ENCODE data around the gene SMIM35. TPM values are rescaled to one million over a fixed set of nuclear protein-coding genes. Genes with fewer than 3 reads are reported as not detected.
"Not testable (repeated sequence)": the region's sequence is repeated elsewhere in the genome, so short reads cannot be mapped to it uniquely, and the experiment has no call there.

The SMIM35 gene
- polyA plus RNA-seq, 4 donors = 0.08 to 0.29 (median 0.13) TPM

- no peak for DNase-seq (ENCODE audit: low read depth in 4 of 4, low spot score in 3 of 4)
Observed at GRCh38 chr11:117993988-117994745, 92.6 kb downstream of the SMIM35 start.

DNA sequence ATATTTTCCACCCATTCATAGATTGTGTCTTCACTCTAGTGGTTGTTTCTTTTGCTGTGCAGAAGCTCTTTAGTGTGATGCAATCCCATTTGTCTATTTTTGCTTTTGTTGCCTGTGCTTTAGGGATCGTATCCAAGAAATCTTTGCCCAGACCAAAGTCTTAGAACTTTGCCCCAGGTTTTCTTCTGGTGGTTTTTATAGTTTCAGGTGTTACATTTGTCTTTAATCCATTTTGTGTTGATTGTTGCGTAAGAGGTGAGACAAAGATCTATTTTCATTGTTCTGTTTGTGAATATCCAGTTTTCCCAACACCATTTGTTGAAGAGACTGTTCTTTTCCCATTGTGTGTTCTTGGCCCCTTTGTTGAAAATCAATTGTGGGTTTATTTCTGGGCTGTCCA, 94.1 kb downstream of the SMIM35 start:
- no peak for DNase-seq (ENCODE audit: low read depth in 4 of 4, low spot score in 3 of 4)

DNA sequence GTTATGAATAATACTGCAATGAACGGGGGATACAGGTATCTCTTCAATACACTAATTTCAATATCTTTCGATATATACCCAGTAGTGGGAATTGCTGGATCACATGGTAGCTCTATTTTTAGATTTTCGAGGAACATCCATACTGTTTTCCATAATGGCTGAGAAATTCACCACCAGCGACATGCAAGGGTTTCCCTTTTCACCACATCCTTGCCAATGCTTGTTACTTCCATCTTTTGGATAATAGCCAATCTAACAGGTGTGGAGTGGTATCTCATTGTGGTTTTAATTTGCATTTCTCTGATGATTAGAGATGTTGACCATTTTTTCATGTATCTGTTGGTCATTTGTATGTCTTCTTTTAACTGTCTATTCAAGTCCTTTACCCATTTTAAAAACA, 94.6 kb downstream of the SMIM35 start:
- no peak for DNase-seq (ENCODE audit: low read depth in 4 of 4, low spot score in 3 of 4)

DNA sequence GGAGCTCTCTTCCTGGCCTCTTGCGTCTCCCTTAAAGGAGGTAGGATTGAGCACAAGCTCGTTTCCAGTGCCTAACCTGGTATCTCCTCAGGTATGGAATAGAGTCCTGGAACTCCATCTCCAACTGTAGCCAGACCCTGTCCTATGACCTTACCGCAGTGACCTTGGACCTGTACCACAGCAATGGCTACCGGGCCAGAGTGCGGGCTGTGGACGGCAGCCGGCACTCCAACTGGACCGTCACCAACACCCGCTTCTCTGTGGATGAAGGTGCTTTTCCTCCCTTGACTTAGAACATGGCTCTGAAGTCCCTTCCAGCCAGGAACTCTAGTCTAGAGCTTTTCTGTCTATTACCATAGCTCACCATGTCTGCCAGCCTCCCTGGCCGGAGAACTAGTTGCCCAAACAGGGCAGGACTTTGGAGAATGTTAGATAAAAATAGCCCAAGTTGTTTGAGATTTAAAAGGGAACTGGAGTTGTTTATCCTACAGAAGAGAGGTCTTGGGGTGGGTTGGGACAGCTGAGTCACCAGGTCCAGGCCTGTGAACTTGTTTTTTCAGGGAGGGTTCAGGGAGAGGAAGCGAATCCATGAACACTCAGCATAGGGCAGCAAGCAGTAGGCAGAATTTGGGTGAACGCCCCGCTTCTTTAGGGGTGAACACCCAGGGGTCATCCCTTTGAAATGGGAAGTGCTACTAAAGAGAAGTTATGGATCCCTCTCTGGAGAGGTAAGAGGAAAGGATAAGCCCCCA, 97.2 kb downstream of the SMIM35 start:
- DNase-seq (ENCODE audit: low read depth in 4 of 4, low spot score in 3 of 4) = no peak

GRCh38 chr11:117986981-117987574, 99.7 kb downstream of the SMIM35 start:
- no peak for DNase-seq (ENCODE audit: low read depth in 4 of 4, low spot score in 3 of 4)

GRCh38 chr11:117985953-117986887, 100.5 kb downstream of the SMIM35 start, which contains the start of gene IL10RA:
IL10RA (plus strand) TSS chr11:117986394; CDS start chr11:117986468, 74 bp downstream.
- DNase-seq (ENCODE audit: low read depth in 4 of 4, low spot score in 3 of 4) = peak; percentile 47 to 69 (median 62)

- no peak for DNase-seq (ENCODE audit: low read depth in 4 of 4, low spot score in 3 of 4)
Observed at GRCh38 chr11:117984476-117984875, 102.3 kb downstream of the SMIM35 start.

- DNase-seq (ENCODE audit: low read depth in 4 of 4, low spot score in 3 of 4) = no peak
Observed at GRCh38 chr11:117983163-117983475, 103.6 kb downstream of the SMIM35 start.

DNA sequence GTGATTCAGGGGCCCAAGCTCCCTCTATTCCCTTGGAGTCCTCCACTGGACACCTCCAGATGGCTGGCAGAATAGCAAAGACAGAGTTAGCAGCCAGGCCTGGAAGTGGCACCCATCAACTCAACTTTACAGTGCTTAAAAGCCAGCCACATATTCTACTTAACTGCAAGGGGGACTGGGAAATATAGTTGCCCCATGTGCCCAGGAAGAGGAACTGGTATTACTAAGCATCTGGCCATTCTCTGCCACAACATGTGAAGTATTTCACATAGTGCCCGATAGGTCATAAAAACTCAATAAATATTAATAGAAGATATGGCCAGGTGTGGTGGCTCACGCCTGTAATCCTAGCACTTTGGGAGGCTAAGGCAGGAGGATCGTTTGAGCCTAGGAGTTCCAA, 106.0 kb downstream of the SMIM35 start:
- no peak for DNase-seq (ENCODE audit: low read depth in 4 of 4, low spot score in 3 of 4)

- no peak for DNase-seq (ENCODE audit: low read depth in 4 of 4, low spot score in 3 of 4)
Observed at GRCh38 chr11:117980280-117980679, 106.5 kb downstream of the SMIM35 start.

GRCh38 chr11:117979481-117980211, 107.1 kb downstream of the SMIM35 start:
- no peak for DNase-seq (ENCODE audit: low read depth in 4 of 4, low spot score in 3 of 4)

GRCh38 chr11:117978991-117979390, 107.8 kb downstream of the SMIM35 start:
- no peak for DNase-seq (ENCODE audit: low read depth in 4 of 4, low spot score in 3 of 4)

GRCh38 chr11:117978291-117978910, 108.4 kb downstream of the SMIM35 start:
- not testable (repeated sequence) for DNase-seq (ENCODE audit: low read depth in 4 of 4, low spot score in 3 of 4)

DNA sequence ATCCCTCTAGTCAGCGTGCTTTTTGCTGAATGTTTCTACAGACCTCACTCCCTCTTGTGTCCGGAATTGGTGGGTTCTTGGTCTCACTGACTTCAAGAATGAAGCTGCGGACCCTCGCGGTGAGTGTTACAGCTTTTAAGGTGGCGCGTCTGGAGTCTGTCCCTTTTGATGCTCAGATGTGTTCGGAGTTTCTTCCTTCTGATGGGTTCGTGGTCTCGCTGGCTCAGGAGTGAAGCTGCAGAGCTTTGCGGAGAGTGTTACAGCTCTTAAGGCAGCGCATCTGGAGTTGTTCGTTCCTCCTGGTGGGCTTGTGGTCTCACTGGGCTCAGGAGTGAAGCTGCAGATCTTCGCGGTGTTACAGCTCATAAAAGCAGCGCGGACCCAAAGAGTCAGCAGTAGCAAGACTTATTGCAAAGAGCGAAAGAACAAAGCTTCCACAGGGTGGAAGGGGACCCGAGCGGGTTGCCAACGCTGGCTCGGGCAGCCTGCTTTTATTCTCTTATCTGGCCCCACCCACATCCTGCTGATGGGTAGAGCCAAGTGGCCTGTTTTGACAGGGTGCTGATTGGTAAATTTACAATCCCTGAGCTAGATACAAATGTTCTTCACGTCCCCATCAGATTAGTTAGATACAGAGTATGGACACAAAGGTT, 109.0 kb downstream of the SMIM35 start:
- not testable (repeated sequence) for DNase-seq (ENCODE audit: low read depth in 4 of 4, low spot score in 3 of 4)

GRCh38 chr11:117977029-117977428, 109.7 kb downstream of the SMIM35 start:
- DNase-seq (ENCODE audit: low read depth in 4 of 4, low spot score in 3 of 4) = no peak

DNA sequence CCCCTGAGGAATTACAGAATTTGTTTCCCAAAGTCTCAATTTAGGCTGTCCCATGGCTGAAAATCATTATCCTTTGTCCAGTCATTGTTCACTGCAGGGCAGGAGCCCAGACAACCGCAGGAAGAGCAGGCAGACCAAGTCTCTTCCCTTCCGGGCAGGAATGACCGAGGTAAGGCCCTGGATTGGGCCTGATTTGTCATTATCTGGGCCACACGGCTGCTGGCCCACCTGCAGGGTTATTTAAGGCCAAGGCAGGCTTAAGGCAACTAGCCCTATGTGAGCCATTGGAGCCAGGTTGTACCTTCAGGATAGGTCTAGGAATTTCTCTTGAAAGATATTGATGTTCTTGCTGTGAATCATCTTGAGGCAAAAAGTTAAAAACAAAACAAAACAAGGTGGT, 110.3 kb downstream of the SMIM35 start:
- no peak for DNase-seq (ENCODE audit: low read depth in 4 of 4, low spot score in 3 of 4)

DNA sequence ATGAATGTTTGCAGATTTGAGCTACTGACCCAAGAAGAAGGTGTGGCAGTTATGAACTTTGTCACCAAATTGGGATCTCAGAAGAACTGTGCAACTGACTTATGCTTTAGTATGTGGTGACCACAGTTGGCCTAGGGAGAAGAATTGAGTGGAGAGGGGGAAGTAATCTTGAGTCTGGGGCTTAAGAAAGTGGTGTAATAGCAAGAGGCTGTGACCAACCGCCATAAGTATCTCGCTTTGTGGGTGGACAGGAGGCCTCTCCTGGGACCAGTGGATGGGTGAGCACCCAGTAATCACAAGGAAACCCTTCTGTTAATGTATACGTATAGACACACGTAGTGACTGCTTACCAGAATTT, 113.3 kb downstream of the SMIM35 start:
- no peak for DNase-seq (ENCODE audit: low read depth in 4 of 4, low spot score in 3 of 4)

GRCh38 chr11:117972629-117973502, 113.9 kb downstream of the SMIM35 start:
- DNase-seq (ENCODE audit: low read depth in 4 of 4, low spot score in 3 of 4) = no peak

Data from right renal pelvis (tissue), 4 donors.